GM18519 (cell line): Measurements from ENCODE around the gene BACE2.

ENCODE experiments used
- ATAC-seq: cut with Tn5 transposase; IDR thresholded peaks from one replicate; pipeline ENCODE4 v1.9.1; 2021; ENCODE audit warnings: mild to moderate bottlenecking, moderate library complexity; ENCODE audit not compliant: unreplicated experiment, low FRiP score

The BACE2 gene

GRCh38 chr21:41147096-41147978, 20.6 kb upstream of the BACE2 start:
- ATAC-seq = no peak

- ATAC-seq = no peak
These were observed 20.0 kb upstream of the BACE2 start for GRCh38 chr21:41147979-41148355.

DNA sequence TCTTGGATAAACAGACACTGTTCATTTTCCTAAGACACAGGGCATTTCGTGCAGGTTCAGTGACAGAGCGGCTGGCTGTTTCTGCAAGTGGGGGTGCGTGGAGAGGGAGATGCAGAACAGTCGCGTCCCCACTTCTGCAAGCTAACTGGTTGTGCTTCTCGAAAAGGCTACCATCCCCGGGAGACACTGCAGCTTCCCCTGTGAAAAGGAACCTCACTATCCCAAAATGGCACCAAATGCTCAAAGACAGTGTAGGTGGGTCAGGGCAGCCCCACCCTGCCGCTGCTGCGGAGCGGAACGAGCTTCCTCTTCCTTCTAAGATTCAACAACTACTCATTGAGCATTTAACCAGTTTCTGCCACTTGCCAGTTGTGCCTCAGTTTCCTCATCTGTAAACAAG, 19.2 kb upstream of the BACE2 start:
- no peak for ATAC-seq

- ATAC-seq = no peak
These were observed 18.8 kb upstream of the BACE2 start for GRCh38 chr21:41149199-41149598.

- ATAC-seq = no peak
These were observed 15.8 kb upstream of the BACE2 start for GRCh38 chr21:41152147-41152546.

GRCh38 chr21:41153443-41153842, 14.5 kb upstream of the BACE2 start:
- no peak for ATAC-seq

GRCh38 chr21:41156142-41156541, 11.8 kb upstream of the BACE2 start:
- no peak for ATAC-seq

DNA sequence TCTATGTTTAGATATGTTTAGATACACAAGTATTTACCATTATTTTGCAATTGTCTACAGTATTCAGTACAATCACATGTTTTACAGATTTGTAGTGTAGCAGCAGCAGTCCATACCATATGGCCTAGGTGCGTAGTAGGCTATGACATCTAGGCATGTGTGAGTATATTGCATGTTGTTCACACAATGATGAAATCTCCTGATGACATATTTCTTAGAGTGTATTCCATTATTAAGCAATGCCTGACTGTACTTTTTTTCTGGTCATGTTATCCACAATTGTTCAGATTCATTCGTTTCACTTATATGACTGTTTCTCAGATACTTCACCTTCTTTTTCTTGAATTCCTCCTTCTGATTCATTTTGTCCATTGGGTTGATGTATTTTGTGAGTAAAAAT, 9.9 kb upstream of the BACE2 start:
- ATAC-seq = no peak

GRCh38 chr21:41160036-41160435, 7.9 kb upstream of the BACE2 start:
- no peak for ATAC-seq

DNA sequence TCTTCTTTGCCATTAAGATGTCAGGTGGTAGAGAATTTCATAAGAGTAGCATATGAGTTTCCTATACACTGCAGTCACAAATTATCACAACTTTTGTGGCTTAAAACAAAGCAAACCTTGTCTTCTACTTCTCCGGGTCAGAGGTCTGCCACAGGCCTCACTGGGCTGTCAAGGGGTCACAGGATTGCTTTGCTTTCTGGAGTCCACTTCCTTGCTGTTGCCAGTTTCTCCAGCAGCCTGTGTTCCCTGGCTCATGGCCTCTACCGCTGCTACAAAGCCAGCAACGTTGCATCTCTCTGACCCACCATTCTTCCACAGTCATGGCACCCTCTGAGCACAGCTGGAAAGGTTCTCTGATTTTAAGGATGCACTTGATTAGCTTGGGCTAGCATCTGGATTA, 6.5 kb upstream of the BACE2 start:
- ATAC-seq = no peak

DNA sequence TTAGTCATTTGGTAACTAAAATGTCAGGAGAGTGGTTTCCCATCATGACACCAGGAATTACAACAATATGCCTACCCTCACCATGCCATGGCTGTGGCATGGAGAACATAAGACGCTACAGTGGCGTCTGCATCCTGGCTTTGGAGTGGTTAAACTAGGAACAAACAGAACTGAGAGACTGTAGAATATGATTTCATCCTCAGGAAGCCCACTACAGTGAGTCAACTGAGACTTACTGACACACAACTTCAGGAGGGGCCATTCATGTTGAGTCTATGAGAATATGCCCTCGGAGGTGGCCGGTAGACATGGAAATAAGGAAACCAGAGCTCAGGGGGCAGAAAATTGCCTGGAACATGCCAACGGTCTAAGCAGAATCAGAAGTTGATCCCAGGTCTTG, 5.9 kb upstream of the BACE2 start:
- no peak for ATAC-seq

DNA sequence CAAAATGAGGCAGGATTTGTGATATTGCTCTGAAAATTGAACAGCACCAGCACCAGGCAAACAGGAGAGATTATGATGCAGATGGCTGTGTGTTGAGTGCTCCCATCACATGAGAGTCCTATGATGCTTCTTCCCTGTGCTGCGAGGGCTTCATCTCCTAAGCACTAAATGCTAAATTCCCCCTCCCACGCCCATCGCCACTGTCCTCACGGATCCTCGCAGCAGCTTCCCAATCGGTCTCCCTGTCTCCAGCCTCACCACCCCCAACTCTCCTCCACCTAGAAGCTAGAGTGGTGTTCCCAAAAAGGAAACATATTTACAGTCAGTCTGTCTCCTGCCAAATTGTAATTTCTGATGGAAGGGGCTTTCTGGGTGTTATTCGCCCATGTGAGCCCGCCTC, 4.9 kb upstream of the BACE2 start:
- no peak for ATAC-seq

- ATAC-seq = no peak
These were observed 3.9 kb upstream of the BACE2 start for GRCh38 chr21:41164052-41164451.

DNA sequence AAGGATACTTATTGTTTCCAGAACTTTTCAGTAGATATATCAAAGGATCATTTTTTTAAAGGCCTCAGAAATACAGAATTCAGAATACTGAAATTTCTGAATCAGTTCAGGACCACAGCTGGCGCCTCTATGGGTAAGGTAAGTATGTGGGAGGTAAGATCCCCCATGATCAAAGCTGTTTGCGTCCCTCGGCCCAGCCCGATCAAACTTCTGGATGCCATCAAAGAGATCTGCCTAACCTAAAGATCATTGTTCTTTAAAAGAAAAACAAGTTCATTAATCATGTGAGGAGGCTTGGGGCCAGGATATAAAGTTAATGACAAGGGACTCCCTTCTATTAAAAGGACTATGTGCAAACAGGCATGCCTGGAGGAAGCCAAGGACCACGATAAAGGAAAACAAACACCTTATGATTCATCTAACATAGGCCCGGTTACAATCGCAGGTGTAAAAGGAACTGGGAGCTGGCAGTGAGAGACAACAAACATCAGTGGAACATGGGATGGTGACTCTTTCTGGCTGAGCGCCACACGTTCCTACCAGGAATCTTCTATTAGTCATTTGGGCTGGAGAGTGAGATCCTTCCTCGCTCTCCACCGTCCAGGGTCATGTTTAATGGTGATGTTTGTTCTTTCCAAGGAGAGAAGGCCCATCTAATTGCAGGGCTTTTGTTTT, 2.8 kb upstream of the BACE2 start:
- no peak for ATAC-seq

DNA sequence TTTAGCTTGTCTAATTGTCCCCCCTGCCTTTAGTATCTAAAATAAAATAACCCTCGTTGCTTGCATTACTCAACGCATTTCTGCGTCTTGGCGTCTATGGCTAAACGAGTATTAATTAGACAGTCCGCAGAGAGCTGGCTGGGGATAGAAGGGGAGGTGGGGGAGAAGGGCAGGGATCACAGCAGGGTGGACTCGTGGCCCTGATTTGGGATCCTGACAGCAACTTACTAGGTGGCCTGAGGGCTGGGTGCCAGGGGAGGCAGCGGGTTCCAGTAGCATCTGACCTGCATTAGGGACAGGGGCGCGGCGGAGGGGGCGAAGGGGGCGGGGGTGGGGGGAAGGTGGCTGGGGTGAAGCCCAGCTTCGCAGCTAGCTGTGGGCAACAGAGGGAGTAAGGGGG, 1.1 kb upstream of the BACE2 start:
- no peak for ATAC-seq

DNA sequence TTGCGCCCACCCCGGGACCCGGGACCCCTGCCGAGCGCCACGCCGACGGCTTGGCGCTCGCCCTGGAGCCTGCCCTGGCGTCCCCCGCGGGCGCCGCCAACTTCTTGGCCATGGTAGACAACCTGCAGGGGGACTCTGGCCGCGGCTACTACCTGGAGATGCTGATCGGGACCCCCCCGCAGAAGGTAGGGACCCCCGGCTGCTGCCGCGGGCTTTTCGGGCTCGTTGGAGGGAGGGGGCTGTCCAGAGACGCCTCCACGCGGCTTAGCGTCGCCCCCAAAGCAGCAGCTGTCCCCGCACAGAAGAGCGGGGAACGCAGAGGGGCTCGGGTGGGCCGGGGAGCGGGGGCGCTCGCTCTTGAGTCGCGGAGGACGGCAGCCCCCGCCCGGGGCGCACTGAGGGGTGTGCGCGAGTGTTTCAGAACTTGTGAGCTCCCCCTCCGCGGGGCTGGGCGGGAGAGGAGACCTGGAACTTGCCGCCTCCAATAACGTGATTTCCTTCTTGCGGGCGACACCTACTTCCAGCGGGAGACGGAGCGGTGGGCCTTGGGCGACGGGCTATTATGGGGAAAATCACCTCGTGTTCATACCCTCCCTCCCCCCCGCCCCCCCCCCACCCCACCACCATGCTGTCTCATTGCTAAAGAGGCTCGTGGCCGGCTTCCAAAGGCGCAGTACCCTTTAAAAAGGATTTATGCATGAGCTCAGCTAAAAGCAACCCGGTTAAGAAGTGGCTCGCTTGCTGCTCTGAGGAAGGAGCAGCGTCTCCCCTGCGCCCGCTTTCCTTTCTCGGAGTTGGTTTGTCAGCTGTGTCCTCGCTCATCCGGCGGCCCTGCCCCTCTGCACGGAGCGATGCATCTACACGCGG, 664 bp downstream of the BACE2 start:
- ATAC-seq = no peak

DNA sequence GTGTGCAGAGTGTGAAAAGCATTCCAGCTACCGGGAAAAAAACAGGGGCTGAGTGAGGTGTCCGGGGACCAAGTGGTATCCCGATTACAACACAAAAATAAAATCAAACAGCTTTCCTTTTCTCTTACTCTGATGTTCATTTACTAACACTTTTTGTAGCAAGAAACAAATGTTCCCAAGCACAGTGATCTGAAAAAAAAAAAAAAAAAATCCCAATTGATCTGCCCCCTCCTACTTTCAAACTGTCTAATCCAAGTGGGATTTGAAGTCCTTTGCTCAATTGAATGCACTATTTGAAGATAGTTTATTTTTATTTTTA, 1.3 kb downstream of the BACE2 start:
- no peak for ATAC-seq

DNA sequence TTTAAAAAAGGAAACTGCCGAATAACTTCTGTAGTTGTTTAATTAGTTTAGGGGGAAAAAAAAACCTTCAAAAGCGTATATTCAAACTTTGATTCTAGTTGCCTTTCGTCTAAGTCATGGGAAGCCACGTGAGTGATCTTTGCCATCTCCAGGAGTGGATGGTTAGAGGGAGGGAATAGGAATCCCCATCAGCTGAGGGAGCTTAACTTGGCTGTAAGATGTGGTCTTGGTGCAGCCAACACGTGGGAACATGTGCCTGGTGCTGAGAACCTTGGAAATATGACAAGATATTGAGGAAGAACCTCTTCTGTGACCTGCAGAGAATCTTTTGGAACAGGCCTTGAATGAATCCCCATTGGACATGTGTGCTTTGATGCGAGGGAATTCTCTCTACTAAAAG, 1.7 kb downstream of the BACE2 start:
- ATAC-seq = no peak

DNA sequence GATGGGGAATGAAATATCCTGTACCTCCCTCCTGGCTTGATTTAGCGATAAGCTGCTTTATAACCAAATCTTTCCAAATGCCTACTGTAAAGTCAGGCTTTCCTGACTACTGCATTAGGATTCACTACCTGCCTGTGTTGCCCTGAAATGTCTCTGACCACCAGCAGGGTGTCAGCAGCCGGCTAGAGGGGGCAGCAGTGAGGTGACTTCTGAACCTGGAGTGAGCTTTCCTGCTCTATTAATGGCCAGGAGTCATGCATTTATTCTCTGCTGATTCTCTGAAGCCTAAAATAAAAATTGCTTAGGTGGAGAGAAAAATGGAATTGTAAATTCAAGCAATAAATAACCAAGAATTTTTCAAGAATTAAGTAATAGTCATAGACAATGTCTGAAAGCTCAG, 2.5 kb downstream of the BACE2 start:
- no peak for ATAC-seq

- ATAC-seq = no peak
These were observed 3.1 kb downstream of the BACE2 start for GRCh38 chr21:41170859-41171609.

GRCh38 chr21:41175080-41175479, 7.1 kb downstream of the BACE2 start:
- no peak for ATAC-seq
